HG02678 (cell line): Measurements from ENCODE around the gene ABHD12.
"Not testable (repeated sequence)": the region's sequence is repeated elsewhere in the genome, so short reads cannot be mapped to it uniquely, and the experiment has no call there.

Source experiments
- ATAC-seq: cut with Tn5 transposase; IDR thresholded peaks from one replicate; pipeline ENCODE4 v1.9.1; 2021; ENCODE audit warnings: mild to moderate bottlenecking, moderate library complexity; ENCODE audit not compliant: unreplicated experiment

The ABHD12 gene

DNA sequence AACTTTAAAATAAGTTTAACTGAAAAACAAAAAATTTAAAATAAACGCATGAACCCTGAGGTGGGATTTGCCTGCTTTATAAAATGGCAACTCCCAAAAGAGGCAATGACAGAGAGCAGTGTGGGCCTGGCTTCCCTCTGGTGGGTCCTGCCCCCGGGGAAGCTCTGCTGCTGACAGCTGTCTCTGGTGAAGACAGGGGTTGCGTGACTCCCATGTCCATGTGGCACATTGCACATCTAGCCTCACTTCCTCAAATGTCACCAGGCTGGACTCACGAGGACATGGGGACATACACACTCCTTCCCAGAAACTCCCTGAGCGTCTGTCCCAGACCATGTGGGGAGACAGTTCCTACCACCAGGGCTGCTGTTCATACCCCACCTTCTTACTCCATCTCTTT lies 66.2 kb downstream of the ABHD12 start:
- ATAC-seq, result no peak

DNA sequence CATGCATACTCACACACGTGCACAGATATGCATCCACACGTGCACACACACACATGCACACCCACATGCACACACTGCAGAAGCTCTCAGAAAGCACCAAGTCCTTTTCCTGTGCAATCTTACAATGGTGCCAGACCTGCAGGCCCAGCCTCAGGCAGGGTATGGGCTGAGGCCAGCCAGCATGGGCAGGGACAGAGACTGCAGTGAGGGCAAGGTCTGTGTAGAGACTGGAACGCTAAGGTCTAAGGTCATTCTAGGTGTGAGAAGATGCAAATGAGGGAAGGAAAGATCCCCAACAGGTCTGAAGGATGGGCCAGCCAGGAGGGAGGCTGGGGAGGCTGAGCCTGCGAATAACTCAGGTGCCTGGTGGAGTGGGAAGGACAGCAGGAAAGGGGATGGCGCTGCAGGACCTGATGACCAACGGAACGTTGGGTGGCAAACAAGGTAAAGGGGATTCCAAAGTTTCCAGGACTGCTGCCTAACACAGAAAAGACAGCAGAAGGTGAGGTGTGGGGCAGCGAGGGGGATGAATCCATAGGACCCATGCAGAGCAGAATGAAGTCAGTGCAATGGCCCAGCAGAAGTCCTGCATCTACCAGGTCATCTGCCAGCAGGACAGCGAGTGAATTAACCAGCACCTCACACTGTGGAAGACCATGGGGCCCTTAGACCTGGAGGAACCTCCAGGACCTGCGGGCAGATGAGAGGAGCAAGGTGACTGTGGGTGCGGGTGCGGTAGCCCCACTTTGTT lies 67.0 kb downstream of the ABHD12 start:
- ATAC-seq, result no peak

DNA sequence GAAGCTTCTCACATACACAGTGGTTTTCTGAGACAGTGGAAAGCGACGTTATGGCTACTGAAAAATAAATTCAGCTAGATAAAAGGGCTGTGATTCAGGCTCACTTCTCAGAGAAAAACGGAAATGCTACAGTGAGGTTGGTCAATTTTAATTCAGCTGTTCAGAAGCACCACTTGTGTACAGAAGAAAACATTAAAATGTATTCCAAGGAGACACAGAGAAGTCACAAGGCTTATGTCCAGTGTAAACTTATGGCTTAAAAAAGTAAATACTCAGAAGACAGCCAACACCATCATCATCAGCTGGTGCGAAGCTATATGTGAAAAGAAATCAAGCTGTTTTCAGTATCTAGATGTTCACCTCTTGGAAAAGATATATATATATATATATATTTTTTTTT lies 68.6 kb downstream of the ABHD12 start:
- ATAC-seq, result no peak

DNA sequence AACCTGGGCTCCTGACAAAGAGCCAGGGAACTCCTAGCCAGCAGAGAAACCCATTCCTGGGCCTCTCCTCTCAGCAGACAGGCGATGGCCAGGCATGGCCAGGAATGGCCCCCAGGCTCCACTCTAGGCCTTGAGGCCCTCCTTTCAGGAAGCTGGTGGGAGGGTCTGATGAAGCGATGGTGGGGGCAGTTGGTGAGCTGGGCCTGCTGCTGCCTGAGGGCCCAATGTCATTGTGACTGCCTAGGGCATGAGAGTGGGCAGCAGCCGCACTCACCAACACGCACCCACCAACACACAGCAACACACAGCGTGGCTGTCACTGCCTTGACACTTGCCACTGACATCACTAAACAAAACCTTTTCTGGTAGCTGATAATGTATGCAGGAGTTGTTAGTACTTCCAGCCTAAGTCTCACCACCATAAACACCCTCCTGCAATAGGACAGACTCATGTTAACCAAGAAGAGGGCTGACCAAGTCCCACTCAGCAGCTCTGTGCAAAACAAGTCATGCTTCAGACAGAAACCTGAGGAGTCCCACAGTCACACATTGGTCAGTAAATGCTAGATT lies 69.3 kb downstream of the ABHD12 start:
- no peak for ATAC-seq

DNA sequence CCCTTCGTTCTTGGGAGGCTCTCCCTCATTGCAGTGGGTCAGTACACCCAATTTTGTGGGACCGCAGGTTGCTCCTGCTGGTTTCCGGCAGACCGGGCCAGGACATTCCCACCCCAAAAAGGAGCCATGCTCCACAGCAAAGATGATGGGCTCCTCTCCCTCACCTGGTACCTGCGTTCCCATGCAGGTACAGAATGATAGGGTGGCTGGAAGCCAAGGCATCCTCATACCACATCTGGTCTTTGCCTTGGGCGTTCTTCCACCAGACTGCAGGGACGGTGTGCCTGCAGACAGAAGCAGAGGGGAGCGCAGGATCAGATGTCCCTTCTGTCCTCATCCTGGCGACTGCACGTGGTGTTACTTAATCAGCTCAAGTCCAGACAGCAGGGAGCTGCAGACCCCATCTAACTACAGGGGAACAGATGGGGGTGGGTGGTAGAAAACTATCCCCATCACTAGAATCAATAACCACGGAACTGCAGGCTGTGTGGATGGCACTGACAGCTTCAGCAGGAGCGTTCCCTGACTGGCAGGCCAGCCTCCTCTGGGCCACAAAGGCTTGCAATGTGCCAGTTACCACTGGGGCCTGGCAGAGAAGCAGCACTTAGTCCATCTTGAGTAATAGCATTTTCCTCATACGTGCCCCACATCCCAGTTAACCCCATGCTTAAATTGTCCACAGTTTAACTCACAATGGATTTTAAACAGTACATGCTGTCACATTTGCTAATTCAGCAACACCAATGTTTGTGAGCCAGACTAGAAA lies 70.4 kb downstream of the ABHD12 start:
- no peak for ATAC-seq

DNA sequence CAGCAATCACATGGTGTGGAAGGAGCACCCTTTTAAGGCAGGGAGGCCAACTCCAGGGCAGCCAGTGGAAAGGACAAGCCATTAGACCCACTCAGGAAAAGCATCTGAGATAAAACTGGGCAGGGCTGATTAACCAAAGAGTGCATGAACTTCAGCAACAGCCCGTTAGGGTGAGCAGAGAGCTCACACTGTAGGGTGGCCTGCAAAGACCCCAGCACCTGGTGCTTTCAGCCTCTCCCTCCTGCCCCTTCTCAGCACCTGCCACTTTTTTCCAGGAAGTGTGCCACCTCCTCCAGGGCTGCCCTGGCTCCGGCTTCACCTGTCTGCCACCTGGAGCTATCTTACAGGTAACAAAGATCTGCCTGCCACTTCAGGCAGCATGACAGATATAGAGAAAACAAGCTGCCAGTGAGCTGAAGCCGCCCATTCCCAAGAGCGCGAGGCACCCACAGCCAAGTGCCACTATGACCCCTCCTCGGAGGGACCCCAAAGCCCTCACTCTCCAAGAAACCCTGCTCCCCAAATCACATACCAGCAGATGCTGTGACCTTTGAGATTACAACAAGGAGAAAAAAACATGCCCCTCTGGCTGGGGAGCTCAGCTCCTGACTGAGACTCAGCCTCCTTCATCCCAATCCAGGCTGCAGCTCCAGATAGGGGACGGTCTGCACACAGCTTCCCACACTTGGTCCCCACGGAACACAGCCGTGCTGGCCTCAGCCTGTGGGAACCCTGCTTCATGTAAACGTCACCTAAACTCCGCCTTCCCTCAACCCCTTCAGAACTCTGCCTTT lies 71.2 kb downstream of the ABHD12 start:
- ATAC-seq, result peak; percentile 9

DNA sequence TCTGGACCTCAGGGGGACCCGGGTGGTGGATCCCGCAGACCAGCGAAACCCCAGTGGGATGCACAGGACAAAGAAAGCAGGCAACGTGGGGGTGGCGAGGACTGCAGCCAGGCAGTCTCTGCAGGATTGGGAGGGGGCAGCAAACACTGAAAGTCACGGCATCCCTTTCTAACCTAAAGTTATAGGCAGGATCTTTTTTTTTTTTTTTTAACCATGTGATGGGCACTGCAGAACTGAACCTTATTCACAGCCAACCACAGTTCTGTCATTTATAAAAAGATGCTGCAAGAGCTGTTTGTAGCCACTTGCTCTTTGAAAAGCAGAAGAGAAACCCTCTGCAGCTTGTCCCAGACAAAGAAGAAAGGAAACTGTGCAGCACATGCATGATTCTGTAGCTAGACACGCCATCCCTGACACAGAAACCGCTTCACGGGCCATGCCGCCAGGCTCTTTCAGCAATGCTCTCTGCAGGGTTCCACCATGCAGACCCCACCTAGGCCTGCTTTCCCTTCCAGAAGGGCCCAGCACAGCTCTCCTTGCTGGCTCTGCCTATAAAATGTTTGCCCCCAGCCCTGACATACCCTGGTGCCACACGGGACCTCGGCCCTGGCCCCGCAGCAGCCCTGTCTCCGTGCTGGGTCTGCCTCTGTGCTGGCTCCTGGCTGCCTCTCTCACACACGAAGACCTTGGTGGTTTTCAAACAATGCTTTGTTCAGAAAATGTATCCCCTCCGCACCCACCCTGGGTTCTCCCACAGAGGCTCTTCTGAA lies 72.0 kb downstream of the ABHD12 start:
- peak; percentile 92 for ATAC-seq

DNA sequence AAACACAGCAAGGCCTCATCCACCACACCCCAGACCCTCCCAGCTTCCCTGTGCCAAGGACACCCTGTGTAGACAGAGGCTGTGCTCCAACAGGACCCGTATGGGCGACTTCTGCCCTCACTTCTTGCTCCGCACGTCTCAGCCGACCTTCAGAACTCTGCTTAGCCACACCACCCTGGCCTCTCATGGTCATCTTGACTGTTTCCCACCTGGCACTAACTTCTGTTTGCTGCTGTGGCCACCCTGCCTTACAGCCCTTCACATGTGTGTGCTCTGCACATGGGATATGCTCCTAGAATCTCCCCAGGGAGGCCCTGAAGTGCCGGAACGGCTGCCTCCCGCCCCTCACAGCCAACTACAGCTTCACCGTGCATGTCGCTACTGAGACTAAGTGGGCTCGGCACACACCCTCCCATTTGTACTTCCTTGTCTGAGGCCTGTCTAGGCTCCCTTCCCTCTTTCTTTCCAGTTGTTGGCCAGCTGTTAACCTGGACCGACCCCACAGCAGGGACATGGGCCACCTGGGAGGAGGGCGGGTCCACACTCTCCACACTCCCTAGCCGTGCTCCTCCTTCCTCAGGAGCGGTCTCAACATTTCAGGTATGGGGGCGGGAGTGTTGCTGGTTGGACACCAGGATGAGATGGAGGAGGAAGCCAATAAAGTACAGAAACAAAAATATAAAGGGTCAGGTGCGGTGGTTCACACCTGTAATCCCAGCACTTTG lies 73.1 kb downstream of the ABHD12 start:
- ATAC-seq, result no peak

DNA sequence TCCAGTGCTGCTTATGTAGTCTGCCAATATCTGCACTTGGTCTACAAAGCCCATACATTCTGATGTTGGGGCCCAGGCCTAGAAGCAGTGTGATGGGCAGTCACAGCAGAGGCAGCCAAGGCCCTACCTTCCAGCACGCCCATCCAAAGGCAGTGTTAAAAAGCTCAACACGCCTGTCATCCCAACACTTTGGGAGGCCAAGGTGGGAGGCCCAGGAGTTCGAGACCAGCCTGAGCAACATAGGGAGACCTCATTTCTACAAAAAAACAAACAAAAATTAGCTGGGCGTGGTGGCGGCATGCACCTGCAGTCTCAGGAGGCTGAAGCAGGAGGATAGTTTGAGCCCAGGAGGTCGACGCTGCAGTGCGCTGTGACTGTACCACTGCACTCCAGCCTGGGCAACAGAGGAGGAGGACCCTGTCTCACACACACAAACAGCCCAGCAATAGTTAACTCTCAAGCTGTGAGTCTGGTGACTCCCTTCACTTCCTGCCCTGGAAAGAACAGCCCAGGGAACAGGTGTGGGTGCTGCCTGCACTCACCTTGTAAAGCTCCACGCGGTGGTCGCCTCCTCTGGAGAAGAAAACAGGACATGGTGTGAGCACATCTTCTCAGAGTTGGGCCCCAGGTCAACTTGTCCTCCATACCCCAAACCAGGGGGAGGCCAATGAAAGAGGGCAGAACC lies 74.0 kb downstream of the ABHD12 start:
- ATAC-seq, result no peak

DNA sequence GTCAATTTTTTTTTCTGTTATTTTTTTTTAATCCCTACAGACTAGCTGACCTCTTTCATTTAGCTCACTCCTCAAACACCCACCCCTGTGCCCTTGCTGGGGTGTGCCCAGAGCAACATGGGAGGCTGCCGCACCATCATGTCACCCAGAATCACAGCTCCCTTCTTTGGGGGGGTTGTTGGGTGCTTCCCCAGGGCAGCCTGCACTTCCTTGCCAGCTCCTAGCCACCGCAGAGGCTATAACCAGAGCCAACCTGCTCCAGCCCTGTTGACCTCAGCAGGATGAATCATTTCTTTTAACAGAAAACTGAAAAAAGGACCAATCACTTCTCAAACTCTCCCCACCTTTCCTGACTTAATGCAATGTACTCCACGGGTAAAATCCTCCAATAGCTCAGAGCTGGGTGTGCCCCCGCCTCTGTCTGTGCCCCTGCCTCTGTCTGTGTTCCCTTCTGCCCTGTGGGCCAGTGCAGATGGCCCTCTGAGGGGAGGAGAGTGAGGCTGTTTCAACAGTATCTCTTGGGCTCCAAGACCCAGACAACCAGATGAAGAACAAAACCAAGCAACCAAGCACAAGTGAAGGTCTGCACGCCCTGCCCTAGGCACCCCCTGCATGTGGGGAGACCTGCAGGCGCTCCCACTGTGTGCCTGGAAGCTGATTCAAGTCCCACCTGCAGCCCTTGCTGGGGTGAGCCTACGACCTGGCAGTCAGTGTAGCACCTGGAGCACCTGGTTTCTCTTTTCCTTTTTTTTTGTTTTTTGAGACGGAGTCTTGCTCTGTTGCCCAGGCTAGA lies 75.0 kb downstream of the ABHD12 start:
- no peak for ATAC-seq

DNA sequence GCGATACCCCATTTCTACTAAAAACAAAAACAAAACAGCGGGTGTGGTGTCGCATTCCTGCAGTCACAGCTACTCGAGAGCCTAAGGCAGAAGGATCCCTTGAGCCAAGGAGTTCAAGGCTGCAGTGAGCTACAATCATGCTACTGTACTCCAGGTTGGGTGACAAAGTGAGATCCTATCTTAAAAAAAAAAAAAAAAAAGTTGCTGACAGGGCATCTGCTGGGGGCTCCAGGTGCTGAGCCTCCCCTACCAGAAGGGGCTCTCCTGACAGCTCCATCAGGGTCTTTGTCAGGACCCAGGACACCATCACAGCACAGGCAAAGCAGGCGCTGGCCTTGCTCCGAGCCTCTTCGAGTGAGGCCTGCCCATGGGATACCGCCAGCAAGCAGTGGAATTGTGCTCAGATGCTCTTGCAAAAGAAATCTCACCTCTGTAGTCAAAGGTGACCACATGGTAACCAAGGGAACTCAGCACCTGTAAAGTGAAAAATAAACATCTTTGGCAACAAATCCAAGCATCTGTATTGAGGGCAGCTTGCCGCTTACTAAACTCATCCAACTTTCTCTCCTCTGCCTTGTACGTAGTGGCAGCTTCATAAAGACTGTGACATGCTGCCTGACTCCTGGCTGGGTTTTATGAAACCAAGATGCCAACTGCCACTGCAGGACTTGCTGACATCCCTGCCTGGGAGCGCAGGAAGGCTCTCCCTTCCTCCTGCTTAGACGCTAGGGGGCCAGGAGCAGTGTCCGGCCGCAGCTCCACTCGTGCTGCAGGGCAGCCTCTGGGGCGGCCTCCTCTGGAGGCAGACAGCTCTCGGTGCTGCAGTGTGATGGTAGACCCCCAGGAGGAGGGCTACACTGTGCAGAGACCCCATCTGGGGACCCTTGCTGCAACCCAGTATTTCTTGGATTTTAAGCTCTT lies 75.9 kb downstream of the ABHD12 start:
- ATAC-seq, result no peak

DNA sequence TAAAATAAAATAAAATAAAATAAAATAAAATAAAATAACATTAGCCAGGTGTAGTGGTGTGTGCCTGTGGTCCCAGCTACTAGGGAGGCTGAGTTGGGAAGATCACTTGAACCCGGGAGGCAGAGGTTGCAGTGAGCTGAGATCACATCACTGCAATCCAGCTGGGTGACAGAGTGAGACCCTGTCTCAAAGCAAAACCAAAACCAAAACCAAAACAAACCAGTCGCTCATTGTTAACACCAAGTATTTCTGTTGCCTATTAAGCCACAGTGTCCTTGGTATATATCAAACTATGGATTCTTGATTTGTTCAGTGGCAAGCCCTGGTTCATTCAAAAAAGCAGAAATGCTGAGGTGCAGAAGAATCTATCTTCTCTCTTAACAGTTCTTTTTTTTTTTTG lies 77.0 kb downstream of the ABHD12 start:
- ATAC-seq, result no peak

DNA sequence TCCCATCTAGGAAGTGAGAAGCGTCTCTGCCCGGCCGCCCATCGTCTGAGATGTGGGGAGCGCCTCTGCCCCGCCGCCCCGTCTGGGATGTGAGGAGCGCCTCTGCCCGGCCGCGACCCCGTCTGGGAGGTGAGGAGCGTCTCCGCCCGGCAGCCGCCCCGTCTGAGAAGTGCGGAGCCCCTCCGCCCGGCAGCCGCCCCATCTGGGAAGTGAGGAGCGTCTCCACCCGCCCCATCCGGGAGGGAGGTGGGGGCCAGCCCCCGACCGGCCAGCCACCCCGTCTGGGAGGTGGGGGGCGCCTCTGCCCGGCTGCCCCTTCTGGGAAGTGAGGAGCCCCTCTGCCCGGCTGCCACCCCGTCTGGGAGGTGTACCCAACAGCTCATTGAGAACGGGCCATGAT lies 77.9 kb downstream of the ABHD12 start:
- not testable (repeated sequence) for ATAC-seq

DNA sequence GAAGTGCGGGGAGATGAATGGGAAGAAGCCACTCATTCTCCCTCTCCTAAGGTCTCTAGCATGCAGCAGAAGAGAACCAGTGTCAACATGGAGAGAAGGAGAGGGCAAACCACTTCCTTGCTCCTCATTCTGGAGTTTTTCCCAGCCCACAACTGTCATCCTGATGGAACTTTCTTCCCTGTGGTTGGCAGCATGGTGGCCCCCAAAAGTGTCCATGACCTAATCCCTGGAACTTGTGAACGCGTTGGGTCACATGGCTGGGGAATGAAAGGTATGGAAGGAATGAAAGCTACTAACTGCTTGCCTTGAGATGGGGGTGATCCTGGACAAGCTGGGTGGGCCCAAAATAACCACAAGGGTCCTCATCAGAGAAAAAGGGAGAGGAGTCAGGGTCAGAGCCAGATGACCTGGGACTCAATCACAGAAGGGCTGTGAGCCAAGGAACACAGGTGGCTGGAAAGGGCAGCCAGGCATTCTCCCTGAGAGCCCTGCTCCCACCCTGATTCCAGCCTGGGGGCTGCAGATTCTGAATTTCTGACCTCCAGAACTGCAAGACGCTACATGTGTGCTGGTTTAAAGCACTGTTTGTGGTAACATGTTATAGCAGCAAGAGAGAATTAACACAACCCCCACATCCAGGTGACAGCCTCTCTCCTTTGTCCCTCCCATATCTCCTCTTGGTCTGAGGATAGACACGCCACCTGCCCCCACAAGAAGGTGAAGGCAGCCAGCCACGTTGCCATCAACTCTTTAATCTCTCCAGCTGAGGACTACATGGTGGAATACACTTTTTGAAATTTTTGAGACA lies 79.5 kb downstream of the ABHD12 start:
- ATAC-seq, result no peak

DNA sequence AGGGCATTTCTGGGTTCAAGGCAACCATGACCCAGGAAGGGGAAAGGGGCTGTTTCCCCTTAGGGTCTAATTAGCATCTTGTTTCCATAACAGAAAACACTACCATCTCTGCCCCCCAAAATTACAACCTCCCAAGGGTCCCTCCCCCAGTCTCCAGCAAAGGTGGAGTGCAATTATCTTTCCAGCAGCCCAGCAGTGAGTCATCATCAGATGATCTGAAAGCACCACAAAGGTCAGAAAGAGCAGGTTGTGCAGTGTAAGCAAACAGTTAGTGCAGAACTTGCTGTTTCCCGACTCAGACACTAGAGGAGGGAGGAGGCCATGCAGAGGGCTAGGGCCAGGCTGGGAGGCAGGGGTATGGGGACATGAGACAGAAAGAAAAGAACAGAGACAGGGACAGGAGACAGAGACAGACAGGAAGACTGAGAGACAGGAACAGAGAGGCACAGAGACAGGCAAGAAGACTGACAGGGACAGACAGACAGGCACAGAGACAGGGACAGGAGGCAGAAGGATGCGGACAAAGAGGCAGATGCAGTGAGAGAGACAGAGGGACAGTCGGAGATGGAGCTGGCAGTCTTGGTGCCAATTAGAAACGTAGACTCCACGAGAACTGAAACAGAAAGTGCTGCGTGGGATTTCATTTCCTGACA lies 80.2 kb downstream of the ABHD12 start:
- peak; percentile 91 for ATAC-seq
